Nephron (organoid): ENCODE results near the gene ABCC4.
"Not testable (repeated sequence)": the region's sequence is repeated elsewhere in the genome, so short reads cannot be mapped to it uniquely, and the experiment has no call there.

Source experiments
- H3K27ac Mint-ChIP-seq, 3 experiments: 2 replicates each; pipeline ENCODE4 v1.8.0; 2020; ENCODE audit warnings: mixed read lengths in 3 of 3, mild to moderate bottlenecking in 2 of 3, moderate library complexity in 1 of 3
- H3K27me3 Mint-ChIP-seq: 2 replicates; pipeline ENCODE4 v1.8.0; 2021; ENCODE audit warnings: low read depth, mild to moderate bottlenecking, moderate library complexity, mixed read lengths
- H3K36me3 Mint-ChIP-seq: 2 replicates; pipeline ENCODE4 v1.8.0; 2020; ENCODE audit warnings: low read depth, mixed read lengths
- H3K4me1 Mint-ChIP-seq: 2 replicates; pipeline ENCODE4 v1.8.0; 2020; ENCODE audit warnings: mixed read lengths
- H3K4me3 Mint-ChIP-seq, 3 experiments: 2 replicates each; pipeline ENCODE4 v1.8.0; 2020; ENCODE audit warnings: mild to moderate bottlenecking in 3 of 3, mixed read lengths in 3 of 3, moderate library complexity in 2 of 3
- H3K9me3 Mint-ChIP-seq: 2 replicates; pipeline ENCODE4 v1.8.0; 2020; ENCODE audit warnings: mixed read lengths
- TF ChIP-seq, protein P1 (sequence below), 3 experiments: fragments of 200-600 bp; sonication (generic); IDR thresholded peaks; one replicate each; pipeline ENCODE4 v1.5.0; 2021; ENCODE audit warnings: antibody characterized with exemption in 3 of 3; ENCODE audit not compliant: unreplicated experiment in 3 of 3

The ABCC4 gene

DNA sequence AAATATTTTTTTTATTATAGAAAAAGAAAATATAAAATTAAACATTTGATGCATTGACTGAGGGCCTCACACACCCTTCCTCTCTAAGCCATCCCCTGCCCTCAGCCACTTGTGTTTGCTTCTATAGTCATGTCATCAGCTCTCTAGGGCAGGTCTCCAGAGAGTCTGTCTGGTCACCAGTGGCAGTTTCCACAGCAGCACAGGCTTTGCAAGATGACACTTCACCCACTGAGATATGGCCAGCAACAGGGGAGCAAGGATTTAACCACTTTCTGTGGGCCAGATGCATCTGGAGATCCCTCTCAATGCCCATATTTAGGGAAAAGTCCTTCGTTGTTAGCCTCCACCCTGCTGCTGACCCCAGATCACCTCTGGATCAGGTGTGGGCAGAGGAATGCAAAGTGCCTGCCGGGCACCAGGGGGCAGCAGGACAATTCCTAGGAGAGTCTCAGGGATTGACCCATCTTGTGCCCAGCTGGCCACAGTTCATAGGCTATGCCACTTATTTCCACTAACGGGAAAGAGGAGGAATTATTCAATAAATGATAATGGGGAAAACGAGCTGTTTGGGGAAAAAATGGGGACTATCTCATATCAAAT, 4.8 kb downstream of the ABCC4 start:
- Mint-ChIP-seq H3K27me3 (peaks cover 4% of the 10 kb centered on the region), H3K9me3 (no peaks in the 10 kb centered on the region), H3K4me3 (peak overlapping the region in 1 of 3 experiments; percentile 28), H3K27ac (peak overlapping the region in 1 of 3 experiments; percentile 55), H3K36me3 (no peaks in the 10 kb centered on the region), H3K4me1 (peaks cover 22% of the 10 kb centered on the region)
- TF ChIP-seq, protein P1, sequence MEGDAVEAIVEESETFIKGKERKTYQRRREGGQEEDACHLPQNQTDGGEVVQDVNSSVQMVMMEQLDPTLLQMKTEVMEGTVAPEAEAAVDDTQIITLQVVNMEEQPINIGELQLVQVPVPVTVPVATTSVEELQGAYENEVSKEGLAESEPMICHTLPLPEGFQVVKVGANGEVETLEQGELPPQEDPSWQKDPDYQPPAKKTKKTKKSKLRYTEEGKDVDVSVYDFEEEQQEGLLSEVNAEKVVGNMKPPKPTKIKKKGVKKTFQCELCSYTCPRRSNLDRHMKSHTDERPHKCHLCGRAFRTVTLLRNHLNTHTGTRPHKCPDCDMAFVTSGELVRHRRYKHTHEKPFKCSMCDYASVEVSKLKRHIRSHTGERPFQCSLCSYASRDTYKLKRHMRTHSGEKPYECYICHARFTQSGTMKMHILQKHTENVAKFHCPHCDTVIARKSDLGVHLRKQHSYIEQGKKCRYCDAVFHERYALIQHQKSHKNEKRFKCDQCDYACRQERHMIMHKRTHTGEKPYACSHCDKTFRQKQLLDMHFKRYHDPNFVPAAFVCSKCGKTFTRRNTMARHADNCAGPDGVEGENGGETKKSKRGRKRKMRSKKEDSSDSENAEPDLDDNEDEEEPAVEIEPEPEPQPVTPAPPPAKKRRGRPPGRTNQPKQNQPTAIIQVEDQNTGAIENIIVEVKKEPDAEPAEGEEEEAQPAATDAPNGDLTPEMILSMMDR (IDR thresholded peaks at IDR 0.05; ENCODE audit: unreplicated experiment in 3 of 3) = peak; percentile 33 to 53 (median 43)

GRCh38 chr13:95295026-95295425, 6.2 kb downstream of the ABCC4 start:
- Mint-ChIP-seq H3K9me3 (no peaks in the 10 kb centered on the region), H3K4me3 (no peak overlapping the region), H3K4me1 (peaks cover 17% of the 10 kb centered on the region), H3K27ac (no peak overlapping the region), H3K27me3 (no peaks in the 10 kb centered on the region), H3K36me3 (no peaks in the 10 kb centered on the region)
- TF ChIP-seq, protein P1 (IDR thresholded peaks at IDR 0.05; ENCODE audit: unreplicated experiment in 3 of 3) = no peak

GRCh38 chr13:95292622-95293021, 8.6 kb downstream of the ABCC4 start:
- TF ChIP-seq, protein P1 (IDR thresholded peaks at IDR 0.05; ENCODE audit: unreplicated experiment in 3 of 3) = no peak
- H3K36me3 Mint-ChIP-seq = no peaks in the 10 kb centered on the region
- H3K4me3 Mint-ChIP-seq = no peak overlapping the region
- no peaks in the 10 kb centered on the region for H3K27me3 Mint-ChIP-seq
- peaks cover 5% of the 10 kb centered on the region for H3K4me1 Mint-ChIP-seq
- H3K9me3 Mint-ChIP-seq = no peaks in the 10 kb centered on the region
- peak overlapping the region in 2 of 3 experiments; percentile 13 to 15 for H3K27ac Mint-ChIP-seq

DNA sequence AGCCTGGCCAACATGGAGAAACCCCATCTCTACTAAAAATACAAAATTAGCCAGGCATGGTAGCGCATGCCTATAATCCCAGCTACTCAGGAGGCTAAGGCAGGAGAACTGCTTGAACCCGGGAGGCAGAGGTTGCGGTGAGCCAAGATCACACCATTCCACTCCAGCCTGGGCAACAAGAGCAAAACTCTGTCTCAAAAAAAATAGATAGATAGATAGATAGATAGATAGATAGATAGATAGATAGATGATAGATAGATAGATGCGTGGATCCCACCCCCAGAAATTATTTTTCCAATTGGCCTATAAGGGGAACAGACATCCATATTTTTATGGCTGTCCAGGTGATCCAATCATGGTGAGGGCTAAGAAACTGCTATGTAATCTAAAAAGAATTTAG, 11.3 kb downstream of the ABCC4 start:
- H3K4me1 Mint-ChIP-seq, H3K27ac Mint-ChIP-seq, H3K27me3 Mint-ChIP-seq, H3K36me3 Mint-ChIP-seq, H3K4me3 Mint-ChIP-seq, H3K9me3 Mint-ChIP-seq: not testable (repeated sequence)

DNA sequence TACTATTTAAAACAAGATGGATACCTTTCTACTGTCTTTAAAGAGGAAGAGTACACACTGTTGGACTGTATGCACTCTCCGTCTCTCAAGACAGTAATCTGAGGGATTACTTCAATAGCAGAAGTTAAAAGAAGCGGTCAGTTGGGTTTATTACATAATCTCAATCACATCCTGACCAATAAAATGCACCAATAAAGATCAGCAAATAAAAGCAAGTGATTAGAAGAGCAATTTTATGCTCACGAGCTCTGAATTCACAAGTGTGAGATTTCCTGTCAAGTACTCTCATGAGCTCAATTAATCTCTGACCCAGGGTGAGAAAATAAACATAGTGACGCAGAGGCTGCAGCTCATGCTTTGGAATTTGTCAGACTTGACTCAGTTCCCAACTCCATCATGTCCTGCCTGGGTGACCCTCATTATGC, 12.2 kb downstream of the ABCC4 start:
- Mint-ChIP-seq H3K9me3 (no peaks in the 10 kb centered on the region), H3K36me3 (no peaks in the 10 kb centered on the region), H3K4me1 (no peaks in the 10 kb centered on the region), H3K27me3 (no peaks in the 10 kb centered on the region), H3K27ac (peak overlapping the region in 1 of 3 experiments; percentile 49), H3K4me3 (no peak overlapping the region)
- TF ChIP-seq, protein P1 (IDR thresholded peaks at IDR 0.05; ENCODE audit: unreplicated experiment in 3 of 3) = no peak

DNA sequence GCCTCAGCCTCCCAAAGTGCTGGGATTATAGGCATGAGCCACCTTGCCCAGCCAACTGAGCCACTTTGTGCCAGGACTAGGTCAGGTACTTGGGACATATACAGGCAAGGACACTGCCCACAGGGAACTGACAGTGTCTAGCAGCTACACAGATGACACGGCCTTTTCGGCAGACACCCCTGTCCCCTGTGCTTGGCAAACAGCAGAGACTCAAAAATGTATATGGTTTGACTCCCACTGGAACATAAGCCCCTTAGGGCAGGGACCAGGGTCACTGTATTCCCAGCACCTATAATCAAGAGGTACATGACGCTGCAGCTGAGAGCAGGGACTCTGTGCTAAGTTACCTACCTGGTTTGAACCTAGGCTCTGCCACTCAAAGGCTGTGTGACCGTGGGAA, 16.8 kb downstream of the ABCC4 start:
- Mint-ChIP-seq H3K9me3 (no peaks in the 10 kb centered on the region), H3K4me3 (no peak overlapping the region), H3K4me1 (peaks cover 6% of the 10 kb centered on the region), H3K27me3 (no peaks in the 10 kb centered on the region), H3K27ac (no peak overlapping the region), H3K36me3 (no peaks in the 10 kb centered on the region)
- TF ChIP-seq, protein P1 (IDR thresholded peaks at IDR 0.05; ENCODE audit: unreplicated experiment in 3 of 3) = no peak
